GM12801 (cell line): ENCODE results near the gene DRAXIN.

Experiments used
- TF ChIP-seq, protein P1 (sequence below): IDR thresholded peaks from one replicate; pipeline ENCODE4 v1.5.1; 2011; ENCODE audit warnings: control low read depth; ENCODE audit not compliant: insufficient read length; ENCODE audit errors: extremely low read depth

DRAXIN gene

GRCh38 chr1:11736746-11737639, 45.5 kb downstream of the DRAXIN start:
- TF ChIP-seq, protein P1, sequence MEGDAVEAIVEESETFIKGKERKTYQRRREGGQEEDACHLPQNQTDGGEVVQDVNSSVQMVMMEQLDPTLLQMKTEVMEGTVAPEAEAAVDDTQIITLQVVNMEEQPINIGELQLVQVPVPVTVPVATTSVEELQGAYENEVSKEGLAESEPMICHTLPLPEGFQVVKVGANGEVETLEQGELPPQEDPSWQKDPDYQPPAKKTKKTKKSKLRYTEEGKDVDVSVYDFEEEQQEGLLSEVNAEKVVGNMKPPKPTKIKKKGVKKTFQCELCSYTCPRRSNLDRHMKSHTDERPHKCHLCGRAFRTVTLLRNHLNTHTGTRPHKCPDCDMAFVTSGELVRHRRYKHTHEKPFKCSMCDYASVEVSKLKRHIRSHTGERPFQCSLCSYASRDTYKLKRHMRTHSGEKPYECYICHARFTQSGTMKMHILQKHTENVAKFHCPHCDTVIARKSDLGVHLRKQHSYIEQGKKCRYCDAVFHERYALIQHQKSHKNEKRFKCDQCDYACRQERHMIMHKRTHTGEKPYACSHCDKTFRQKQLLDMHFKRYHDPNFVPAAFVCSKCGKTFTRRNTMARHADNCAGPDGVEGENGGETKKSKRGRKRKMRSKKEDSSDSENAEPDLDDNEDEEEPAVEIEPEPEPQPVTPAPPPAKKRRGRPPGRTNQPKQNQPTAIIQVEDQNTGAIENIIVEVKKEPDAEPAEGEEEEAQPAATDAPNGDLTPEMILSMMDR: no peak

DNA sequence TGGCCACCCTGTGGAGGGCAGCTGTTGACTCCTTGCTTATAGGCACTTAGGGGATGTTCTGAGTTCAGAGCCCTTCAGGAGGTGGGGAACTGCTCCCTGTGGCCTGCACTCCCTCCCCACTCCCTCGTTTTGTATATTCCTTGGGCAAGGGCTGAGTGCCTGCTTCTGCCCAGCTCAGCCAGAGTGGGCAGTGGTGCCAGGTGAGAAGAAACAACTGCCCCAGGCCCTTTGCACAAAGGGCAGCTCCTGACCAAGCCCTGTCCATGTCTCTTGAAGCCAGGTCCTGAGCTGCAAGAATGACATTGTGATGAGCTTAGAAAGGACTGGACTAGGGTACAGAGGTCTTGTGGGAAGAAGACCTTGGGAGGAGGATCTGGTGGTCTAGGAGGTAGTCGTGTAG, 46.6 kb downstream of the DRAXIN start:
- TF ChIP-seq, protein P1: no peak

DNA sequence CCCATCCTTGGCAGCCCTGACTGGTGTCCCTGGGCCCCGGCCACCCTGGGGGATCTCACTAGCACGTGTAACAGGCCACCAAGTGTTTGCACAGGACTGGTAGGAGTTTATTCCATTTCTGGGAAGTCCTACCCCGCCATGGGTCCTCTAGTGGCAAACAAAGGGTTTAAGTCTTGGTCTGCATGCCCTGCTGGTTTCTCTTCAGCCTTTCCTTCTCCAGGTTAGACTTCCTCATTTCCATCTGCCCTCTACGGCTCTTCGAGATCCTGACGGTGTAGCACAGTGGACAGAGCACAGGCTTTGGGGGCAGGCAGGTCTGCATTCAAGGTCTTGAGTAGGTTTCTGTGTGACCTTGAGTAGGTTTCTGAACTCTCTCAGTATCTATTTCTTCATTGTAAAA, 47.3 kb downstream of the DRAXIN start:
- TF ChIP-seq, protein P1: no peak

DNA sequence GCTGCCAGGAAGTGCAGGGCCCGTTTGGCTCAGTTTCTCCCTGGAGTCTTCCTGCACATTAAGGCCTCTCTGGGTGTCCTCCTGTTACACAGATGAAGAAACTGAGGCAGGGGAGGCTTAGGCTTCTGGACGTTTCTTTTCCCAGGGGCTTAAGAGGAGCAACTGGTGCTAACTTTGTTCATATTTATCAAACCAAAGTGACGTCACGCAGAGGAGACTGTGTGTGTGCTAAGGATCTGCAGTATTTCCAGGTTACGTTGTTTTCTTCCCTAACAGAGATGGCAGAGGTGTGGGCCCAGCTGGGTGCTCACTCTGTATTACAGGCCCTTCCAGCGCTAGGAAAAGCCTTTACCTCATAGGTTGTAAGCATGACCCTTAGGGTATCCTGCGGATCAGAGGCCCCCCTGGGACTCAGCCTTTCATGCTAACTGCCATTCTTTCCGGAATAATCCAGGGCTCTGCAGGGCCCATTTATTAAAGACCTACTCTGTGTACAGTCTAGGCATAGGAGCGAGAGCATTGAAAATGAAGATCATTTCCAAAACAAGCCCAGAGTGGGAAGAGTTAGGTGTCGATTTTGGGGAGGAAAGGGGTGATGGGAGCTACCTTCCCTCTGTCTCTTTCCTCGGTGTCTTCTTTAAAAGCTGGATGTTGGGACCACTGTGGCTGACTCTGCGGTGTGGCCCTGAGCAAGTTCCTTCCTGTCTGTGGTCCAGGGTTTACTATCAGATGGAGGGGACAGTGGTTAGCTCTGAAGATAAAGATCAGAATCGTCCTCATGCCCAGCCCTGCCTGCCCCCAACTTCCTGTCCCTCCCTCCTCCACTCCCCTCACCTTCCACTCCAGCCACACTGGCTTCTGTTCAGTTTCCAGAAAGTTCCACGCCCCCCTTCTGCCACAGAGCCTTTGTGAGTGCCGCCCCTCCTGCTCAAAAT, 49.0 kb downstream of the DRAXIN start:
- TF ChIP-seq, protein P1: no peak

GRCh38 chr1:11741482-11741881, 50.0 kb downstream of the DRAXIN start:
- TF ChIP-seq, protein P1: no peak

DNA sequence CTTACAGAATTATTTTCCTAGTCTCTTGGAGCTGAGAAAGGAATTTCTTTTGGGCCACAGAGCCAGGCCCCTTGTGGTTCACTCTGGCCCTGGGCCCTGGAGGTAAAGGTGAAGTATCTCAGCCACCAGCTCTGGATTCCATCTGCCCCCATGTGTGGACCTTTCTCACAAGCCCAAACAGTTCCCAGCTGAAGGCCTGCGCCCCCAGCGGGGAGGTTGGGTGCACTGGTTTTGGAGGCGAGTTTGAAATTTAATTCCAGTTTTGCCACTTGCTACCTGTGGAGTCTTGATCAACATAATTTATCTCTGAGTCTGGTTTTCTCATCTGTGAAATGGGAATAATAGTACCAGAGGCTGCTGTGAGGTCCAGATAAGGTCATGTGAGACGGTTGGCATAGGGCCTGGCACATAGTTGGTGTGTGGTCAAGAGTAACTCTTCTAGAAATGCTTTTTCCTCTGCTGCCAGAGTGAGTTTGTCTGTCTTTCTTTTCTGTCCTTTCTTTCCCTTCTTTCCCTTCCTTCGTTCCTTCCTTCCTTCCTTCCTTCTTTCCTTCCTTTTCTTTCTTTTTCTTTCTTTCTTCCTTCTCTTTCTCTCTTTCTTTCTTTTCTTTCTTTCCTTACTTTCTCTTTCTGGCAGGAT, 50.5 kb downstream of the DRAXIN start:
- TF ChIP-seq, protein P1: no peak

DNA sequence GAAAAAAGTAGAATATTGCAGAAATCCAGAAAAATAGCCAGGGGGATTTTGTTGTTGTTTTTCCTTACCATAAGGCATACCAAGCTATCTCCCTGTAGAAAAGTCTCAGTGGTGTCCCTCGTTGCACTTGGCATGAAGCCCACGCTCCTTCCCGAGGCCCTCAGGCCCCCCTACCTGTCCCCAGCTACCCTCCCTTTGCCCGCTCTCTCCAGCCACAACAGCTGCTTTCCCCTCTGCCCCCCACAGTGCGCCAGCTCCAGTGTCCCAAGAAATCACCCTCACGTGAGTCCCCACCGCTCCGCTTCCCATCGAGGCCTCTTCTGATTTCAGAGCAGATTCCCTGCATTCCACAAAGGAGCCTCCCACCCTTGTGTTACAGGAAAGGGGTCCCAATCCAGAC, 52.8 kb downstream of the DRAXIN start:
- TF ChIP-seq, protein P1: no peak
